HCT116 (cell line): ENCODE data around the gene WDR37.

Experiments
- CEBPB ChIP-seq: IDR thresholded peaks from 2 replicates; pipeline ENCODE4 v1.6.1; 2012; ENCODE audit warnings: low read depth
- EZH2 ChIP-seq: fragments of 200-600 bp; sonication (generic); IDR thresholded peaks from 2 replicates; pipeline ENCODE4 v1.6.1; 2017; ENCODE audit warnings: antibody characterized with exemption, mixed run types
- EZH2phosphoT487 ChIP-seq: fragments of 200-600 bp; IDR thresholded peaks from 2 replicates; pipeline ENCODE4 v1.6.1; 2018; ENCODE audit warnings: antibody characterized with exemption, borderline replicate concordance
- FOSL1 ChIP-seq: IDR thresholded peaks from 2 replicates; pipeline ENCODE4 v1.6.1; 2012; ENCODE audit warnings: low read depth
- JUND ChIP-seq: IDR thresholded peaks from 2 replicates; pipeline ENCODE4 v1.6.1; 2012
- POLR2A ChIP-seq: IDR thresholded peaks from 2 replicates; pipeline ENCODE4 v1.7.0; 2011; ENCODE audit warnings: borderline replicate concordance; ENCODE audit not compliant: insufficient read depth, insufficient read length; ENCODE audit errors: extremely low read depth
- POLR2AphosphoS5 ChIP-seq: IDR thresholded peaks from 2 replicates; pipeline ENCODE4 v1.6.1; 2011; ENCODE audit warnings: mild to moderate bottlenecking, low read depth, low read length, moderate library complexity
- SIN3A ChIP-seq: IDR thresholded peaks from 2 replicates; pipeline ENCODE4 v1.6.1; 2012; ENCODE audit warnings: low read depth
- YY1 ChIP-seq: IDR thresholded peaks from 2 replicates; pipeline ENCODE4 v1.6.1; 2011; ENCODE audit warnings: low read length, low read depth, moderate library complexity, mild to moderate bottlenecking; ENCODE audit not compliant: insufficient replicate concordance; ENCODE audit errors: extremely low read depth
- ZNF274 ChIP-seq: fragments of 200-500 bp; sonication (Bioruptor generic); IDR thresholded peaks from 2 replicates; pipeline ENCODE4 v1.6.1; 2014; ENCODE audit warnings: mild to moderate bottlenecking, low read depth, low read length, inconsistent platforms
- TF ChIP-seq, protein P1 (sequence below): IDR thresholded peaks from 2 replicates; pipeline ENCODE4 v1.6.1; 2012
- TF ChIP-seq, protein P2 (sequence below), 3 experiments: fragments of 200-600 bp in 1 of 3; sonication (generic) in 1 of 3; IDR thresholded peaks in 2 of 3; conservative IDR thresholded peaks in 1 of 3; 2 replicates each; pipeline ENCODE4 v1.5.1; 2012 to 2017; ENCODE audit warnings: low read depth in 2 of 3, low read length in 2 of 3, antibody characterized with exemption in 1 of 3, borderline replicate concordance in 1 of 3, control low read depth in 1 of 3, mild to moderate bottlenecking in 1 of 3, mixed read lengths in 1 of 3, mixed run types in 1 of 3, moderate library complexity in 1 of 3; ENCODE audit not compliant: insufficient read depth in 1 of 3

DNA sequence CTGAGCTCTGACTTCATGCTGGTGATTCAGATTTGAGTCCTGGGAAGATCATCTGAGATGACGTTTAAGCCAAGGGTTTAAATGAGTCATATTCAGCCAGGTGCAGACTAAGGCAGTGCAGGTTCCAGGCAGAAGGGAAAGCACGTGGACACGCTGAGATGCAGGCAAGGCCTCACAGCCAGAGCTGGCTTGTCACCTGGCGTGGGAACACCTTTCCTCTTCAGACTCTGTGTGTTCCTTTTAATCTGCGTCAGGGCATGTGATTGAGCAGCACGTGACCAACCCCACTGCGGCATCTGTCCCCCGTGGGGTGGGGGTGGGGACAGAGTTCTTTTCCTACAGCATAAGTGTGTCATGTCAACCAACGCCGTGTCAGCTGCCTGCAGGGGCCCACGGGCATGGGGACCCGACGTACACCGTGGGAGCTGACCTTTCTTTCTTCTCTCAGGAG is 19.8 kb upstream of the WDR37 start:
- TF ChIP-seq POLR2A (no peak), JUND (no peak), EZH2 (no peak), ZNF274 (no peak), SIN3A (no peak), POLR2AphosphoS5 (no peak), EZH2phosphoT487 (no peak), CEBPB (no peak), FOSL1 (no peak), YY1 (no peak)
- TF ChIP-seq, protein P1, sequence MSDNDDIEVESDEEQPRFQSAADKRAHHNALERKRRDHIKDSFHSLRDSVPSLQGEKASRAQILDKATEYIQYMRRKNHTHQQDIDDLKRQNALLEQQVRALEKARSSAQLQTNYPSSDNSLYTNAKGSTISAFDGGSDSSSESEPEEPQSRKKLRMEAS: no peak
- TF ChIP-seq, protein P2, sequence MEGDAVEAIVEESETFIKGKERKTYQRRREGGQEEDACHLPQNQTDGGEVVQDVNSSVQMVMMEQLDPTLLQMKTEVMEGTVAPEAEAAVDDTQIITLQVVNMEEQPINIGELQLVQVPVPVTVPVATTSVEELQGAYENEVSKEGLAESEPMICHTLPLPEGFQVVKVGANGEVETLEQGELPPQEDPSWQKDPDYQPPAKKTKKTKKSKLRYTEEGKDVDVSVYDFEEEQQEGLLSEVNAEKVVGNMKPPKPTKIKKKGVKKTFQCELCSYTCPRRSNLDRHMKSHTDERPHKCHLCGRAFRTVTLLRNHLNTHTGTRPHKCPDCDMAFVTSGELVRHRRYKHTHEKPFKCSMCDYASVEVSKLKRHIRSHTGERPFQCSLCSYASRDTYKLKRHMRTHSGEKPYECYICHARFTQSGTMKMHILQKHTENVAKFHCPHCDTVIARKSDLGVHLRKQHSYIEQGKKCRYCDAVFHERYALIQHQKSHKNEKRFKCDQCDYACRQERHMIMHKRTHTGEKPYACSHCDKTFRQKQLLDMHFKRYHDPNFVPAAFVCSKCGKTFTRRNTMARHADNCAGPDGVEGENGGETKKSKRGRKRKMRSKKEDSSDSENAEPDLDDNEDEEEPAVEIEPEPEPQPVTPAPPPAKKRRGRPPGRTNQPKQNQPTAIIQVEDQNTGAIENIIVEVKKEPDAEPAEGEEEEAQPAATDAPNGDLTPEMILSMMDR (IDR thresholded peaks at IDR 0.05 in 2 of 3, conservative IDR thresholded peaks at IDR 0.05 in 1 of 3; ENCODE audit: borderline replicate concordance in 1 of 3, insufficient read depth in 1 of 3, low read depth in 2 of 3, low read length in 2 of 3): no peak
